Stomach (tissue), 9 donors: ENCODE measurements around the gene C2CD4C. TPM values are rescaled to one million over a fixed set of nuclear protein-coding genes. Genes with fewer than 3 reads are reported as not detected.

Experiments
- DNase-seq, 2 donors: peaks; one replicate each; pipeline versions ENCODE4 v3.0.0 to v3.0.0-alpha.2; 2013 to 2019
- H3K27ac ChIP-seq, 5 donors: fragments of 200-600 bp in 4 of 5; sonication (generic) in 4 of 5; one replicate each; pipeline ENCODE4 v1.5.1; 2013 to 2019; ENCODE audit warnings: mild to moderate bottlenecking in 1 of 5, moderate library complexity in 1 of 5
- H3K27me3 ChIP-seq, 3 donors: fragments of 200-600 bp; sonication (generic); one replicate each; pipeline ENCODE4 v1.5.1; 2017 to 2019; ENCODE audit warnings: mixed run types in 1 of 3
- H3K36me3 ChIP-seq, 4 donors: fragments of 200-600 bp; sonication (generic); 1 replicate in 3 of 4; 2 replicates in 1 of 4; pipeline ENCODE4 v1.5.1; 2016 to 2019
- H3K4me1 ChIP-seq, 4 donors: fragments of 200-600 bp; sonication (generic); one replicate each; pipeline ENCODE4 v1.5.1; 2016 to 2019
- H3K4me3 ChIP-seq, 4 donors: fragments of 200-600 bp; sonication (generic) in 3 of 4; one replicate each; pipeline ENCODE4 v1.5.1; 2016 to 2019; ENCODE audit warnings: mild to moderate bottlenecking in 1 of 4
- H3K9me3 ChIP-seq, 4 donors: fragments of 200-600 bp; sonication (generic); one replicate each; pipeline ENCODE4 v1.5.1; 2016 to 2019
- EP300 ChIP-seq: sonication (generic); formaldehyde crosslinking; IDR thresholded peaks from one replicate; pipeline ENCODE4 v1.6.1; 2017; ENCODE audit warnings: antibody characterized with exemption
- POLR2A ChIP-seq, 4 donors: fragments of 450-650 bp; IDR thresholded peaks; one replicate each; pipeline ENCODE4 v1.6.1; 2016; ENCODE audit warnings: antibody characterized with exemption in 4 of 4, control low read depth in 2 of 4, mild to moderate bottlenecking in 1 of 4, moderate library complexity in 1 of 4
- POLR2AphosphoS5 ChIP-seq, 3 donors: sonication (generic); formaldehyde crosslinking; IDR thresholded peaks; one replicate each; pipeline ENCODE4 v1.6.1; 2016; ENCODE audit warnings: antibody characterized with exemption in 3 of 3
- WGBS, 5 donors: extraction: QIAGEN DNeasy Blood & Tissue Kit in 3 of 5; methylation state at CpG; one replicate each; pipeline versions ENCODE4 v1.1.5 to v1.1.7; 2013 to 2018; 5-methylcytosine and 5-hydroxymethylcytosine counted together
- intact Hi-C: fragments of 100-400 bp; cut with DNase I; formaldehyde crosslinking; loops from one replicate; pipeline ENCODE4 v1.15.1; 2023; ENCODE audit warnings: low total_unique reads
- polyA plus RNA-seq, 3 donors: library from polyadenylated mRNA; stranded (reverse); fragments of 200-250 nt; gene quantifications; one replicate each; pipeline ENCODE4 v1.2.3, GENCODE V29; 2013
- total RNA-seq, 5 donors: library from RNA; depleted of rRNA; stranded (reverse); fragments of >200 nt; gene quantifications; one replicate each; pipeline versions ENCODE4 v1.1.0 to v1.2.3, GENCODE V29; 2014 to 2016
- TF ChIP-seq, protein P1 (sequence below), 7 experiments: fragments of 450-650 bp in 4 of 7; fragments of 200-600 bp in 3 of 7; sonication (generic) in 3 of 7; IDR thresholded peaks; one replicate each; pipeline ENCODE4 v1.5.1; 2016 to 2019; ENCODE audit warnings: antibody characterized with exemption in 7 of 7, control low read depth in 2 of 7, mild to moderate bottlenecking in 1 of 7
- donor health status: healthy with polysubstance abuse.
- donor health status: Bipolar disorder and iron deficiency.
- donor health status: healthy.

C2CD4C gene
- total and polyA plus RNA-seq, 8 donors, result 0.31 to 9.3 (median 0.61) TPM; not detected in 3

DNA sequence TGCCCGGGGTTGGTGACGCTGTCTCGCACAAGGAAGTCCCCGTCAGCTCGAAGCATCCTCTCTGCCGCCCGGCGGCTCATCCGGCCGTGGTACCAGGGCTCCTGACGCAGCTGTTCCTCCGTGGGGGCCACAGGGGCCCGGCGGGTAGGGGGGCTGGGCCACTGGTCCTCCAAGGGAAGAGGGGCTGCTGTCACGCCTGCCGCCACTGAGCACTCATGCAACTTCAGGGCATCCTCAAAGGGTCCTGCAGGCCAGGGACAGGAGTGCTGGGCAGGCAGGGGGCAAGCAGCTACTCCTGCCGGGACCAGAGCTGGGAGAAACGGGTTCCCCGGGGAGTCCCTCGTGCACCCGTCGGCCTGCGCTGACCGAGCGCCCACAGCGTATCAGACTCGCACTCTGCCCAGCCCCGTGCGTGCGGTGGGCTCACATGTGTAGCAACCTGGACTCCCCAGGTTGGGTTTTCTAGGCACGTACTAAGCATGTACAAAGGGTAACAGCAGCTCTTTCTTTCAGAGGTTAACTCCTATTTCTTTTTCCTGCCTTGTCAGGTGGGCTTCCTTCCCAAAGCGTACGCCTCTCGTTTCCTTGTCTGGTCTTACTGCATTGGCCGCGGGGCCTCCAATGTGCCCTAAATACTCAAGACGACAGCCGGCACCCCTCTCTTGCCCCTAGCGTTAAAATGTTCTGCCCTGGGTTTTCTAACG is 13.4 kb upstream of the C2CD4C start:
- peaks cover 0 to 68% (median 34%) of the 10 kb centered on the region in 4 donors for H3K36me3 ChIP-seq
- intact Hi-C loops, result no loop called here
- H3K4me3 ChIP-seq, result no peak overlapping the region
- H3K27ac ChIP-seq, result no peak overlapping the region
- no peaks in the 10 kb centered on the region for H3K4me1 ChIP-seq
- H3K9me3 ChIP-seq, result no peaks in the 10 kb centered on the region
- H3K27me3 ChIP-seq, result no peaks in the 10 kb centered on the region
- no peak for DNase-seq
- WGBS, 5 donors, result 84 to 91% (median 87%) methylated on average over 20 to 40 of the region's 40 CpGs
- no peak for TF ChIP-seq POLR2A (IDR thresholded peaks at IDR 0.05)
- no peak for TF ChIP-seq EP300
- TF ChIP-seq POLR2AphosphoS5 (IDR thresholded peaks at IDR 0.05), result no peak
- TF ChIP-seq, protein P1, sequence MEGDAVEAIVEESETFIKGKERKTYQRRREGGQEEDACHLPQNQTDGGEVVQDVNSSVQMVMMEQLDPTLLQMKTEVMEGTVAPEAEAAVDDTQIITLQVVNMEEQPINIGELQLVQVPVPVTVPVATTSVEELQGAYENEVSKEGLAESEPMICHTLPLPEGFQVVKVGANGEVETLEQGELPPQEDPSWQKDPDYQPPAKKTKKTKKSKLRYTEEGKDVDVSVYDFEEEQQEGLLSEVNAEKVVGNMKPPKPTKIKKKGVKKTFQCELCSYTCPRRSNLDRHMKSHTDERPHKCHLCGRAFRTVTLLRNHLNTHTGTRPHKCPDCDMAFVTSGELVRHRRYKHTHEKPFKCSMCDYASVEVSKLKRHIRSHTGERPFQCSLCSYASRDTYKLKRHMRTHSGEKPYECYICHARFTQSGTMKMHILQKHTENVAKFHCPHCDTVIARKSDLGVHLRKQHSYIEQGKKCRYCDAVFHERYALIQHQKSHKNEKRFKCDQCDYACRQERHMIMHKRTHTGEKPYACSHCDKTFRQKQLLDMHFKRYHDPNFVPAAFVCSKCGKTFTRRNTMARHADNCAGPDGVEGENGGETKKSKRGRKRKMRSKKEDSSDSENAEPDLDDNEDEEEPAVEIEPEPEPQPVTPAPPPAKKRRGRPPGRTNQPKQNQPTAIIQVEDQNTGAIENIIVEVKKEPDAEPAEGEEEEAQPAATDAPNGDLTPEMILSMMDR (IDR thresholded peaks at IDR 0.05), result no peak

DNA sequence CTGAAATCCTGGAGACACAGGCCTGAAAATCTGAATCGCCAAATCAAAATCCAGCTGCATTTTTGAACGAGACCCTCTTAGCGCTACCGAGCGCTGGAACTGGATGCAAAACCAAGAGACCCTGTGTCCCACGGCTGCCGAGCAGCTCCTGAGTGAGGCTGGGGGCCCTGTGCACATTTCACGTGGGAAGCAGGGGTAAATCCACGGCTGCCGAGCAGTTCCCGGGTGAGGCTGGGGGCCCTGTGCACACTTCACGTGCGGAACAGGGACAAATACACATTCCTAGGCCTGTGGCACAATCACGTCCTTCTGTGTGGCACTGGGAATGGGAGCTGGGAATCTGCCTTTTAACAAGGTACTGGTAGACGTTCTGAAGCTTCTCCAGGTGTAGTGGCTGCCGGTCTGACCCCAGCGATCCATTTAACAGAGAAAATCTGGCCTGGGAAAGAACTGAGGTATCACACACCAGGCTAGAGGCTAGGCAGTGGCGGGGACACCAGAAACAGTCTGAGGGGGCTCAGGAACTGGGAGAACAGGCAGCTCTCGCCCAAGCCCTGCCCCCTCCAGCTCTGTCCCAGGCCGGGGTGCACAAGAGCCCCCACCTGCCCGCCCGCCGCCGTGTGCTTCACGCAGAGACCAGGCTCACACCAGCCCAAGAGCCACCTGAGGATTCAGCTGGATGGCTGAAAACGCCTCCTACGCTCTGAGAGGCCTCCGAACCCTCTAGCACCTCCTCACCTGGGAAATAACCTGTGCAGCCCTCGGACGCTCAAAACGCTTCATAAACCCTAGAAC is 11.0 kb upstream of the C2CD4C start:
- no peak for DNase-seq
- 83 to 89% (median 87%) methylated on average over 30 to 31 of the region's 31 CpGs for WGBS, 5 donors
- intact Hi-C loops, result no loop called here
- Histone ChIP-seq H3K27ac (no peak overlapping the region), H3K4me3 (no peak overlapping the region), H3K36me3 (peaks cover 0 to 82% (median 48%) of the 10 kb centered on the region in 4 donors), H3K4me1 (no peaks in the 10 kb centered on the region), H3K27me3 (no peaks in the 10 kb centered on the region), H3K9me3 (no peaks in the 10 kb centered on the region)
- TF ChIP-seq, protein P1 (IDR thresholded peaks at IDR 0.05), result no peak
- TF ChIP-seq POLR2AphosphoS5 (IDR thresholded peaks at IDR 0.05), result no peak
- TF ChIP-seq EP300, result no peak
- no peak for TF ChIP-seq POLR2A (IDR thresholded peaks at IDR 0.05)

DNA sequence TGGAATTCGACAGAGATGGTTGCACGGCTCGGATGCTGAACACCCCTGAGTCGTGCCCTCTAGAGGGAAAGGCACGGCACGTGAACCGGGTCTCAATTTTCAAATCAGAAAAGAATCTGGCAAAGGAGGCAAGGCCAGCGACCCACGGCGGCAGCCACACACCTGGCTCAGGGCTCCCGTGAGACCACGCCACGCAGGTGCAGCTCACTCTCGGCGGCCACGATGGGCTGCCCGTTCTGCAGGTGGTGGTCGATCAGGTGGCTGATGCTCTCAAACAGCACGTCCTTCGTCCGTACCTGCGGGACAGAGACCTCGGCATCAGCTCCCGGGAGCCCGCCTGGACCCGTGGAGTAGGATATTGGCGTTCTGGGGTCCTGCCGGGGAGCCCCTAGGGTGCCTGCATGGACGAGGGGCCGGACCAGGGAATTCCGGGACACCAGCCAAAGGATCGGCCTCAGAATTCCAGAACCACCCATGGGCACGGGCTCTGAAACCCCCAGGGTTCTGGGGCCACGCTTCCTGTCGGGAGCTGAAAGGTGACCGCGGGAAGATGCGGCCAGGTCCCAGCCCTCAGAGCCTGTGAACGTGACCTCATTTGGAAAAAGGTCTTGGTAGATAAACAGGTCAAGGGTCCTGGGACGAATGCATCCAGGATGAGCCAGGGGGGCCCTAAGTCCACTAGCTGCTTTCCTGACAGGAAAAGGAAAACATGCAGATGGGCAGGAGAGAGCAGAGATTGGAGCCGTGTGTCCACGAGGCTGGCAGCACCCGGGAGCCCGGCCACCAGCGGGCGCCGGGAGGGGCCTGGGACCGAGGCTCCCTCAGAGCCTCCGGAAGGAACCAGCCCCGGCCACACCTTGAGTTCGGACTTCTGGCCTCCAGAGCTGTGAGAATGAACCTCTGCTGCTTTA is 10.1 kb upstream of the C2CD4C start:
- Histone ChIP-seq H3K4me3 (no peak overlapping the region), H3K9me3 (no peaks in the 10 kb centered on the region), H3K36me3 (peaks cover 0 to 73% (median 44%) of the 10 kb centered on the region in 4 donors), H3K27me3 (peaks cover 0 to 5% (median 0%) of the 10 kb centered on the region in 3 donors), H3K4me1 (no peaks in the 10 kb centered on the region), H3K27ac (no peak overlapping the region)
- intact Hi-C loops, result no loop called here
- no peak for DNase-seq
- WGBS, 5 donors, result 81 to 83% (median 82%) methylated on average over 37 to 51 of the region's 51 CpGs
- TF ChIP-seq, protein P1 (IDR thresholded peaks at IDR 0.05), result no peak
- TF ChIP-seq POLR2A (IDR thresholded peaks at IDR 0.05), result no peak
- no peak for TF ChIP-seq EP300
- no peak for TF ChIP-seq POLR2AphosphoS5 (IDR thresholded peaks at IDR 0.05)

DNA sequence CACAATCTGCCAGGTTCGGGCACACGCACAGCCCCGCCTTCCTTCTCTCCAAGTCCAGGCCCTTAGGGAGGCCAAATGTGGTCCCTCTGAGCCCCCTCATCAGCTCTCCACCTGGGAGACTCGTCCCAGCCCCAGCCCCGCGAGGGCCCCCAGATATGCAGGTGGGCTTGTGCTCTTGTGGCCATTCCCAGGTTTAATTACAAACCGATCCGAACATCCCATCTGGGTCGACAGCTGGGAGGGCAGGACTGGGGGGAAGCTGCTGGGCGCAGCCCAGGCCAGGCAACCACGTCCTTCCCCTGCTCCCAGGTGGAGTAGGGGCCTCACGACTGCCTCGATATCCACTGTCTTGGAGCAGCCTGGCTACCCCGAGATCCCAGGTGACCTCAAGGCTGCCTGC is 7.5 kb upstream of the C2CD4C start:
- H3K27ac ChIP-seq, result no peak overlapping the region
- H3K4me1 ChIP-seq, result peaks cover 0 to 4% (median 0%) of the 10 kb centered on the region in 4 donors
- WGBS, 5 donors, result 83 to 90% (median 88%) methylated on average over 11 to 14 of the region's 14 CpGs
- intact Hi-C loops, result no loop called here
- TF ChIP-seq, protein P1 (IDR thresholded peaks at IDR 0.05), result no peak
- no peak for TF ChIP-seq EP300
- no peak for TF ChIP-seq POLR2A (IDR thresholded peaks at IDR 0.05)
- no peak for TF ChIP-seq POLR2AphosphoS5 (IDR thresholded peaks at IDR 0.05)
- H3K9me3 ChIP-seq, result no peaks in the 10 kb centered on the region
- peaks cover 0 to 53% (median 36%) of the 10 kb centered on the region in 4 donors for H3K36me3 ChIP-seq
- H3K4me3 ChIP-seq, result no peak overlapping the region
- peaks cover 0 to 31% (median 6%) of the 10 kb centered on the region in 3 donors for H3K27me3 ChIP-seq
- no peak for DNase-seq
